HG02870 (cell line): ENCODE results near the gene ACRBP.
A peak's percentile ranks its signal among the peaks of the same experiment; 100 is the strongest.
"Not testable (repeated sequence)": the region's sequence is repeated elsewhere in the genome, so short reads cannot be mapped to it uniquely, and the experiment has no call there.

ENCODE experiments used
- ATAC-seq: cut with Tn5 transposase; IDR thresholded peaks from one replicate; pipeline ENCODE4 v1.9.1; 2021; ENCODE audit warnings: mild to moderate bottlenecking, moderate library complexity; ENCODE audit not compliant: unreplicated experiment

Gene ACRBP

GRCh38 chr12:6618483-6619225 is 28.6 kb downstream of the ACRBP start:
- ATAC-seq, result no peak

- no peak for ATAC-seq
Measured at GRCh38 chr12:6615802-6616201, 31.4 kb downstream of the ACRBP start.

- ATAC-seq, result no peak
Measured at GRCh38 chr12:6614513-6615172, 32.6 kb downstream of the ACRBP start.

- no peak for ATAC-seq
Measured at GRCh38 chr12:6613776-6614512, 33.3 kb downstream of the ACRBP start.

- no peak for ATAC-seq
Measured at GRCh38 chr12:6613015-6613775, 34.0 kb downstream of the ACRBP start.

GRCh38 chr12:6612652-6613014 is 34.6 kb downstream of the ACRBP start:
- ATAC-seq, result no peak

GRCh38 chr12:6612247-6612646 is 35.0 kb downstream of the ACRBP start:
- no peak for ATAC-seq

GRCh38 chr12:6608592-6609281 is 38.5 kb downstream of the ACRBP start:
- ATAC-seq, result no peak

GRCh38 chr12:6607751-6608591 is 39.3 kb downstream of the ACRBP start:
- peak; percentile 33 for ATAC-seq

GRCh38 chr12:6606331-6607131 is 40.7 kb downstream of the ACRBP start:
- ATAC-seq, result no peak

GRCh38 chr12:6605421-6606330 is 41.6 kb downstream of the ACRBP start:
- ATAC-seq, result no peak

- no peak for ATAC-seq
Measured at GRCh38 chr12:6604259-6605029, 42.8 kb downstream of the ACRBP start.

- no peak for ATAC-seq
Measured at GRCh38 chr12:6603095-6603567, 44.1 kb downstream of the ACRBP start.

- no peak for ATAC-seq
Measured at GRCh38 chr12:6602526-6602925, 44.7 kb downstream of the ACRBP start.

GRCh38 chr12:6595673-6596072 is 51.6 kb downstream of the ACRBP start:
- ATAC-seq, result not testable (repeated sequence)

- no peak for ATAC-seq
Measured at GRCh38 chr12:6592087-6592486, 55.1 kb downstream of the ACRBP start.
